B cell (primary cell): ENCODE results near the gene SDK2.

Source experiments
- EZH2 ChIP-seq: IDR thresholded peaks from 2 replicates; pipeline ENCODE4 v1.6.1; 2012; ENCODE audit warnings: borderline replicate concordance, low read depth, mild to moderate bottlenecking, moderate library complexity, low read length; ENCODE audit not compliant: insufficient read depth, poor library complexity, severe bottlenecking
- TF ChIP-seq, protein P1 (sequence below): fragments of 200-600 bp; IDR thresholded peaks from one replicate; pipeline ENCODE4 v1.8.0; 2022; ENCODE audit warnings: antibody characterized with exemption, mild to moderate bottlenecking

DNA sequence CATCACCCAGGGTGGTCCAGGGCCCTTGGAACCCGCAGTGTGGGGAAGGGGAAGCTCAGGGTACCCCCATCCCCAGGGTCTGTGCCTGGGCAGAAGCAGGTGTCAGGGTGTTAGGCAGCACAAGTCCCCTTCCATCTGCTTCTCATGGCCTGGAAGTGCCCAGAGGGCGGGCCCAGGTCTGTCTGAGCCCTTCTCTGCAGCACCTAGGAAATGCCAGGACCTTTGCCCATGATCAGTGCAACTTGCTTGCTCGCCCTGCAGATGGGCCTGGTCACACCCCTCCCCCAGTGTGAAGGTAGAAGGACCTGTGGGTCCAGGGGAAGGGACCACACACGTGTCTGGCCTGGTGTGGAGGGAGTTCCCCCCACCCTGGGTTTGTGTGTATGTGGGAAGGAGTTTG is 174.9 kb downstream of the SDK2 start:
- TF ChIP-seq, protein P1, sequence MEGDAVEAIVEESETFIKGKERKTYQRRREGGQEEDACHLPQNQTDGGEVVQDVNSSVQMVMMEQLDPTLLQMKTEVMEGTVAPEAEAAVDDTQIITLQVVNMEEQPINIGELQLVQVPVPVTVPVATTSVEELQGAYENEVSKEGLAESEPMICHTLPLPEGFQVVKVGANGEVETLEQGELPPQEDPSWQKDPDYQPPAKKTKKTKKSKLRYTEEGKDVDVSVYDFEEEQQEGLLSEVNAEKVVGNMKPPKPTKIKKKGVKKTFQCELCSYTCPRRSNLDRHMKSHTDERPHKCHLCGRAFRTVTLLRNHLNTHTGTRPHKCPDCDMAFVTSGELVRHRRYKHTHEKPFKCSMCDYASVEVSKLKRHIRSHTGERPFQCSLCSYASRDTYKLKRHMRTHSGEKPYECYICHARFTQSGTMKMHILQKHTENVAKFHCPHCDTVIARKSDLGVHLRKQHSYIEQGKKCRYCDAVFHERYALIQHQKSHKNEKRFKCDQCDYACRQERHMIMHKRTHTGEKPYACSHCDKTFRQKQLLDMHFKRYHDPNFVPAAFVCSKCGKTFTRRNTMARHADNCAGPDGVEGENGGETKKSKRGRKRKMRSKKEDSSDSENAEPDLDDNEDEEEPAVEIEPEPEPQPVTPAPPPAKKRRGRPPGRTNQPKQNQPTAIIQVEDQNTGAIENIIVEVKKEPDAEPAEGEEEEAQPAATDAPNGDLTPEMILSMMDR, result no peak
- TF ChIP-seq EZH2, result no peak
